Stimulated activated naive B cell treated with anti-CD40 and anti-IgM and Interleukin-4, amounts not matched to agents 10 μg/mL and 1 μg/mL and 100 μg/mL, for 72 hours (primary cell): ENCODE data around the gene INSIG1.
A peak's percentile ranks its signal among the peaks of the same experiment; 100 is the strongest.

ENCODE experiments used
- ATAC-seq, 2 donors: fragments of 150-1000 bp; cut with Tn5 transposase; replicated peaks; 2 replicates each; pipeline ENCODE4 v1.10.0; 2021; ENCODE audit warnings: moderate library complexity in 1 of 2
- DNase-seq: peaks from one replicate; pipeline ENCODE4 v3.0.0; 2021
- H3K27ac Mint-ChIP-seq: one replicate; pipeline ENCODE4 v1.8.0; 2022; ENCODE audit warnings: mild to moderate bottlenecking, mixed read lengths
- H3K27me3 Mint-ChIP-seq, 2 donors: one replicate each; pipeline ENCODE4 v1.8.0; 2022; ENCODE audit warnings: mixed read lengths in 2 of 2
- H3K36me3 Mint-ChIP-seq, 2 donors: one replicate each; pipeline ENCODE4 v1.8.0; 2022; ENCODE audit warnings: mixed read lengths in 2 of 2, mild to moderate bottlenecking in 1 of 2
- H3K4me1 Mint-ChIP-seq, 2 donors: one replicate each; pipeline ENCODE4 v1.8.0; 2022; ENCODE audit warnings: mixed read lengths in 2 of 2, mild to moderate bottlenecking in 1 of 2
- H3K4me3 Mint-ChIP-seq, 2 donors: one replicate each; pipeline ENCODE4 v1.8.0; 2022; ENCODE audit warnings: mild to moderate bottlenecking in 2 of 2, mixed read lengths in 2 of 2, moderate library complexity in 1 of 2
- H3K9me3 Mint-ChIP-seq, 2 donors: one replicate each; pipeline ENCODE4 v1.8.0; 2022; ENCODE audit warnings: mixed read lengths in 2 of 2, mild to moderate bottlenecking in 1 of 2

INSIG1 gene

GRCh38 chr7:155355745-155356144 is 58.1 kb downstream of the INSIG1 start:
- Mint-ChIP-seq H3K36me3 (peaks cover 0 to 6% of the 10 kb centered on the region in 2 donors), H3K4me3 (no peak overlapping the region), H3K4me1 (peaks cover 21 to 35% of the 10 kb centered on the region in 2 donors), H3K9me3 (peaks cover 0 to 1% of the 10 kb centered on the region in 2 donors), H3K27me3 (peaks cover 60 to 65% of the 10 kb centered on the region in 2 donors), H3K27ac (no peak overlapping the region)
- no peak for ATAC-seq
- DNase-seq, result no peak

GRCh38 chr7:155356323-155357105 is 58.8 kb downstream of the INSIG1 start:
- Mint-ChIP-seq H3K4me1 (peaks cover 29 to 43% of the 10 kb centered on the region in 2 donors), H3K27me3 (peaks cover 53 to 58% of the 10 kb centered on the region in 2 donors), H3K27ac (no peak overlapping the region), H3K4me3 (no peak overlapping the region), H3K36me3 (peaks cover 0 to 7% of the 10 kb centered on the region in 2 donors), H3K9me3 (peaks cover 0 to 1% of the 10 kb centered on the region in 2 donors)
- no peak for ATAC-seq
- no peak for DNase-seq

DNA sequence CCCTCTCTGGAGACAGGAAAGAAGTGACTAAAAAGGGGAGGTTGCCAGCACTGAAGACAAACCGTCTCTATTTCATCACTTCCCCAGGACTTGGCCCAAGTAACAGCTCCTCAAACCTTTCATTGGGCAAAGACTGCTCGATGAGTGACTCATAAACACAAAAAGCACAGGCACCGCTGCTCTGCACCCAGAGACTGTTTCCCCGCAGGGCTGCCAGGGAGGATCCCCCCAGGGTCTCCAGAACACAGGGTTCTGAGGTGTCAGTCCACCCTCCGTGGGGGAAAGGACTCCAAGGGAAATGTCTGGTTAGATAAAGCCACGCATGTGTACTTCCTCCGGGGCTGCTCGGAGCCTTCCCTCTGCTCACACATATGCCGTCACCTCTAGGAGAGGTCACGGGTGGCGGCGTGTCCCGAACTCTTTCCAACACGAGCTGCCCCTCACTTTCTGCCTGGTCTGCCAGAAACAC is 59.9 kb downstream of the INSIG1 start:
- no peak overlapping the region for H3K27ac Mint-ChIP-seq
- H3K4me3 Mint-ChIP-seq, result no peak overlapping the region
- H3K4me1 Mint-ChIP-seq, result peaks cover 38 to 54% of the 10 kb centered on the region in 2 donors
- ATAC-seq (peak; percentile 29 to 38), DNase-seq (no peak)
- H3K27me3 Mint-ChIP-seq, result peaks cover 44 to 48% of the 10 kb centered on the region in 2 donors
- H3K36me3 Mint-ChIP-seq, result peaks cover 0 to 7% of the 10 kb centered on the region in 2 donors
- H3K9me3 Mint-ChIP-seq, result peaks cover 0 to 1% of the 10 kb centered on the region in 2 donors

DNA sequence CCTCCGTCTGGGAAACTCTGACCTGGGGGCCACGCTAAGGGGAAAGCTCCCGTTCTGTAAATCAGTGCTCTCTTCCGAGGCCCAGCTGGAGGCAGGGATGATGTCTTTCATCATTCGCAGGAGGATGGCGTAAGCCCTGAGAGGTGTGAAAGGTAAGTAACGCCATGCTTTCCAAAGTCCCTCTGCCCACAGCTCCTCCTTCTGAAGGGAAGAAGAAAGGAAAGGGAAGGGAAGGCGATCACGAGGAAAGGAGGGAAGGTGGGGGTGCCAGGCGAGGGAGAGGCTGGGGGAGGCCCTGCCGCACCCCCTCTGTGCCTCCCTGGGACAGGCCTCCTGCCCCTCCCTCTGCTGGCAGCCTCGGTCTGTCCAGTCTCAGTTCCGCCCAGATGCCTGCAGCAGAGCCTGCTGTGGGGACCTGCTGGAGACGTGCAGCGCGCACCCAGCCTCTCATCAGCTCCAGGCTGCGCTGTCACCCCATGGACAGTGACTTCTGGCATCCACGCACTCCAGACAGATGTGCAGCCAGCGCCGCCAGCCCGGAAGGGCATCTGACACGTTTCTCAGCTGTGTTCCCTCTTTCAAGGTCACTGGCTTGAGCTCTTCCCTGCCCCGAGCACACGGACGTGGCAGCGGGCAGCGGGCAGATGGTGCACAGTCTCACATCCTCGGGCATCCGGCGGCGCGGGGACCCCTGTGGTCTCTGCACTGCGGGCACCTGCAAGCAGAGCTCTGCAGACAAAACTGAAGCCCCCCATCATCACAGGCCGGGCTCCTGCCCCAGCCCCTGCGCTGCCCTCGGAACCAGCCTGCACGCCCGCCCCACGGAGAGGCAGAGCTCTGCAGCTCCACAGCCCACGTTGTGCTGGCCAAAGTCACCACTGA is 60.6 kb downstream of the INSIG1 start:
- Mint-ChIP-seq H3K36me3 (peaks cover 0 to 7% of the 10 kb centered on the region in 2 donors), H3K4me1 (peaks cover 41 to 61% of the 10 kb centered on the region in 2 donors), H3K27me3 (peaks cover 43 to 49% of the 10 kb centered on the region in 2 donors), H3K4me3 (no peak overlapping the region), H3K27ac (no peak overlapping the region), H3K9me3 (peaks cover 0 to 1% of the 10 kb centered on the region in 2 donors)
- DNase-seq (no peak), ATAC-seq (no peak)

GRCh38 chr7:155358948-155359712 is 61.5 kb downstream of the INSIG1 start:
- peaks cover 0 to 1% of the 10 kb centered on the region in 2 donors for H3K9me3 Mint-ChIP-seq
- H3K4me1 Mint-ChIP-seq, result peaks cover 49 to 69% of the 10 kb centered on the region in 2 donors
- peaks cover 0 to 7% of the 10 kb centered on the region in 2 donors for H3K36me3 Mint-ChIP-seq
- H3K27ac Mint-ChIP-seq, result no peak overlapping the region
- ATAC-seq (no peak), DNase-seq (no peak)
- H3K4me3 Mint-ChIP-seq, result no peak overlapping the region
- peaks cover 49 to 57% of the 10 kb centered on the region in 2 donors for H3K27me3 Mint-ChIP-seq
